ENCODE results near the gene TLE1. TPM values are rescaled to one million over a fixed set of nuclear protein-coding genes. Genes with fewer than 3 reads are reported as not detected.
A peak's percentile ranks its signal among the peaks of the same experiment; 100 is the strongest.

TLE1 gene
- total RNA-seq, 1 experiment from 2014 or later, result 79.3 TPM

GRCh38 chr9:81601639-81602623 is 87.4 kb downstream of the TLE1 start:
- Histone ChIP-seq H3K9me3 (ENCODE audit: control insufficient read depth, low read depth, low read length) (no peaks in the 10 kb centered on the region), H3K18ac (ENCODE audit: insufficient read length, low read depth, low read length) (no peak overlapping the region), H4K5ac (ENCODE audit: insufficient read length, low read depth, low read length) (no peak overlapping the region), H3K4me1 (ENCODE audit: insufficient read depth, low read length) (peaks cover 22% of the 10 kb centered on the region), H3K4me2 (ENCODE audit: insufficient read depth, insufficient read length, low read length) (no peak overlapping the region), H3K23me2 (ENCODE audit: insufficient read length, low read depth, low read length, poor library complexity, severe bottlenecking) (no peaks in the 10 kb centered on the region), H2AFZ (ENCODE audit: low read length) (no peak overlapping the region), H4K20me1 (ENCODE audit: control insufficient read depth, insufficient read depth, insufficient read length) (no peaks in the 10 kb centered on the region), H3T11ph (ENCODE audit: low read length) (no peak overlapping the region), H2BK5ac (ENCODE audit: insufficient read length, low read length) (no peak overlapping the region), H3K23ac (ENCODE audit: insufficient read length, low read depth, low read length) (no peak overlapping the region), H3K56ac (ENCODE audit: insufficient read length, low read depth, low read length) (no peak overlapping the region), H3K14ac (ENCODE audit: insufficient read depth, low read length) (no peak overlapping the region), H2BK15ac (ENCODE audit: low read depth, low read length) (no peak overlapping the region), H4K8ac (replicated peaks; ENCODE audit: insufficient read length, low read depth, low read length) (no peak overlapping the region), H2AK5ac (ENCODE audit: insufficient read length, low read length) (no peak overlapping the region), H4K91ac (ENCODE audit: insufficient read length, low read depth, low read length) (no peak overlapping the region), H3K27ac (ENCODE audit: insufficient read length, low read depth, low read length) (no peak overlapping the region), H2BK120ac (ENCODE audit: low read depth, low read length, poor library complexity, severe bottlenecking) (no peak overlapping the region), H2BK20ac (ENCODE audit: low read depth, low read length, poor library complexity, severe bottlenecking) (no peak overlapping the region), H3K79me2 (ENCODE audit: insufficient read depth, low read length) (peaks cover 1% of the 10 kb centered on the region; the same call in 1 of the 2 replicates), H3K79me1 (ENCODE audit: insufficient read depth, low read depth, low read length, poor library complexity, severe bottlenecking) (no peaks in the 10 kb centered on the region), H3K4ac (ENCODE audit: low read depth, low read length) (no peak overlapping the region), H3K27me3 (ENCODE audit: insufficient read depth, low read length) (no peaks in the 10 kb centered on the region), H2BK12ac (ENCODE audit: insufficient read length, low read depth, low read length) (no peak overlapping the region), H3K9ac (ENCODE audit: extremely low read depth, insufficient read length, low read length) (no peak overlapping the region)
- Mint-ChIP-seq H3K4me1 (peaks cover 44 to 50% of the 10 kb centered on the region in 2 experiments), H3K4me3 (no peak overlapping the region), H3K27ac (peak overlapping the region in 2 of 3 experiments; percentile 3 to 16; a peak in 4 of 7 replicates), H3K9me3 (no peaks in the 10 kb centered on the region), H3K27me3 (ENCODE audit: low read depth) (peaks cover 15% of the 10 kb centered on the region), H3K36me3 (ENCODE audit: insufficient read depth in 1 of 3, low read depth in 3 of 3) (peaks cover 42 to 70% (median 42%) of the 10 kb centered on the region in 3 experiments)
- no peak for TF ChIP-seq CTCF (conservative IDR thresholded peaks at IDR 0.05)
- no peak for DNase-seq
- WGBS (ENCODE audit: extremely low coverage, insufficient read length, low lambda C conversion rate), result no CpG with 5 or more reads among the region's 15 CpGs
